ENCODE measurements around the gene POLG. TPM values are rescaled to one million over a fixed set of nuclear protein-coding genes. Genes with fewer than 3 reads are reported as not detected.

Gene POLG
- total RNA-seq, 4 donors from 2014 or later, result 40.5 to 57.3 (median 49.2) TPM

GRCh38 chr15:89321521-89322410 is 12.9 kb downstream of the POLG start:
- ATAC-seq, result no peak
- no peaks in the 10 kb centered on the region for H3K9me3 ChIP-seq
- no peak overlapping the region for H3K4me3 ChIP-seq
- no peak overlapping the region for H3K27ac ChIP-seq
- no peaks in the 10 kb centered on the region for H3K4me1 ChIP-seq
- H3K36me3 ChIP-seq, result peaks cover 0 to 100% of the 10 kb centered on the region in 2 donors
- no peak for TF ChIP-seq CTCF (IDR thresholded peaks at IDR 0.05)
- no peak for TF ChIP-seq EP300 (IDR thresholded peaks at IDR 0.05)
- 100% methylated on average over 1 of the region's 17 CpGs; no CpG with 5 or more reads in 1 of the 2 donors for WGBS, 2 donors (ENCODE audit: low coverage in 1 of 2)
- no peaks in the 10 kb centered on the region for H3K27me3 ChIP-seq

- WGBS, 2 donors (ENCODE audit: low coverage in 1 of 2), result 80 to 87% methylated on average over 1 to 2 of the region's 2 CpGs
- H3K36me3 ChIP-seq, result peaks cover 0 to 100% of the 10 kb centered on the region in 2 donors
- ATAC-seq, result no peak
These were observed 14.4 kb downstream of the POLG start for GRCh38 chr15:89320200-89320599.

GRCh38 chr15:89319678-89320077 is 14.9 kb downstream of the POLG start:
- Histone ChIP-seq H3K4me1 (no peaks in the 10 kb centered on the region), H3K27ac (no peak overlapping the region), H3K4me3 (no peak overlapping the region), H3K36me3 (peaks cover 0 to 100% of the 10 kb centered on the region in 2 donors), H3K9me3 (no peaks in the 10 kb centered on the region), H3K27me3 (no peaks in the 10 kb centered on the region)
- no peak for TF ChIP-seq EP300 (IDR thresholded peaks at IDR 0.05)
- no peak for TF ChIP-seq POLR2AphosphoS5 (IDR thresholded peaks at IDR 0.05)
- no peak for TF ChIP-seq POLR2A (IDR thresholded peaks at IDR 0.05)
- no peak for TF ChIP-seq CTCF (IDR thresholded peaks at IDR 0.05)
- WGBS, 2 donors (ENCODE audit: low coverage in 1 of 2), result 78 to 85% methylated on average over 5 to 9 of the region's 9 CpGs
- ATAC-seq, result no peak

More at GRCh38 chr15:89320200-89320599, 14.4 kb downstream of the POLG start:
- Histone ChIP-seq H3K27me3 (no peaks in the 10 kb centered on the region), H3K4me3 (no peak overlapping the region), H3K4me1 (no peaks in the 10 kb centered on the region), H3K27ac (no peak overlapping the region), H3K9me3 (no peaks in the 10 kb centered on the region)
- TF ChIP-seq POLR2A (IDR thresholded peaks at IDR 0.05) (no peak), EP300 (IDR thresholded peaks at IDR 0.05) (no peak), CTCF (IDR thresholded peaks at IDR 0.05) (no peak), POLR2AphosphoS5 (IDR thresholded peaks at IDR 0.05) (no peak)

GRCh38 chr15:89317186-89317720 is 17.4 kb downstream of the POLG start:
- 77 to 82% methylated on average over 4 of the region's 4 CpGs for whole genome bisulfite sequencing, 2 donors (ENCODE audit: low coverage in 1 of 2)
- no peak for TF ChIP-seq POLR2A (IDR thresholded peaks at IDR 0.05)
- TF ChIP-seq POLR2AphosphoS5 (IDR thresholded peaks at IDR 0.05), result no peak
- TF ChIP-seq EP300 (IDR thresholded peaks at IDR 0.05), result no peak
- TF ChIP-seq CTCF (IDR thresholded peaks at IDR 0.05), result no peak
- Histone ChIP-seq H3K36me3 (peaks cover 0 to 78% of the 10 kb centered on the region in 2 donors), H3K27ac (no peak overlapping the region), H3K27me3 (no peaks in the 10 kb centered on the region), H3K4me1 (no peaks in the 10 kb centered on the region), H3K9me3 (no peaks in the 10 kb centered on the region), H3K4me3 (no peak overlapping the region)
- no peak for ATAC-seq

GRCh38 chr15:89316504-89316903 is 18.1 kb downstream of the POLG start:
- peaks cover 0 to 71% of the 10 kb centered on the region in 2 donors for H3K36me3 ChIP-seq
- WGBS, 2 donors (ENCODE audit: low coverage in 1 of 2), result 82 to 90% methylated on average over 2 to 3 of the region's 5 CpGs

More at GRCh38 chr15:89316504-89316903, 18.1 kb downstream of the POLG start:
- Histone ChIP-seq H3K27me3 (no peaks in the 10 kb centered on the region), H3K4me1 (no peaks in the 10 kb centered on the region), H3K9me3 (no peaks in the 10 kb centered on the region), H3K4me3 (no peak overlapping the region), H3K27ac (no peak overlapping the region)
- ATAC-seq, result no peak
- TF ChIP-seq POLR2A (IDR thresholded peaks at IDR 0.05) (no peak), EP300 (IDR thresholded peaks at IDR 0.05) (no peak), CTCF (IDR thresholded peaks at IDR 0.05) (no peak), POLR2AphosphoS5 (IDR thresholded peaks at IDR 0.05) (no peak)
